H9 (cell line): ENCODE results near the gene FAXDC2. TPM values are rescaled to one million over a fixed set of nuclear protein-coding genes. Genes with fewer than 3 reads are reported as not detected.
"Not testable (repeated sequence)": the region's sequence is repeated elsewhere in the genome, so short reads cannot be mapped to it uniquely, and the experiment has no call there.

ENCODE experiments used
- DNase-seq: peaks from one replicate; pipeline ENCODE4 v3.0.0-alpha.2; 2017
- H2AFZ ChIP-seq: one replicate; pipeline ENCODE4 v1.6.1; 2013; ENCODE audit warnings: mild to moderate bottlenecking, low read length, control low read depth, moderate library complexity
- H2AK5ac ChIP-seq: 2 replicates; pipeline ENCODE4 v1.6.1; 2013; ENCODE audit warnings: low read length, control low read depth, mixed read lengths; ENCODE audit not compliant: insufficient read length
- H2BK120ac ChIP-seq: one replicate; pipeline ENCODE4 v1.6.1; 2013; ENCODE audit warnings: low read depth, mild to moderate bottlenecking, low read length, control low read depth, inconsistent platforms; ENCODE audit not compliant: poor library complexity, severe bottlenecking
- H2BK12ac ChIP-seq: 2 replicates; pipeline ENCODE4 v1.6.1; 2013; ENCODE audit warnings: low read length, control low read depth, mixed read lengths, low read depth; ENCODE audit not compliant: insufficient read length
- H2BK15ac ChIP-seq: 2 replicates; pipeline ENCODE4 v1.6.1; 2013; ENCODE audit warnings: low read depth, low read length, control low read depth
- H2BK20ac ChIP-seq: one replicate; pipeline ENCODE4 v1.6.1; 2013; ENCODE audit warnings: low read depth, mild to moderate bottlenecking, low read length, control low read depth, inconsistent platforms; ENCODE audit not compliant: poor library complexity, severe bottlenecking
- H2BK5ac ChIP-seq: 2 replicates; pipeline ENCODE4 v1.6.1; 2013; ENCODE audit warnings: low read length, control low read depth, mixed read lengths; ENCODE audit not compliant: insufficient read length
- H3K14ac ChIP-seq: 2 replicates; pipeline ENCODE4 v1.6.1; 2013; ENCODE audit warnings: low read length, control low read depth; ENCODE audit not compliant: insufficient read depth
- H3K18ac ChIP-seq: 2 replicates; pipeline ENCODE4 v1.6.1; 2013; ENCODE audit warnings: low read depth, mild to moderate bottlenecking, mixed read lengths, low read length, control low read depth; ENCODE audit not compliant: insufficient read length
- H3K23ac ChIP-seq: 2 replicates; pipeline ENCODE4 v1.6.1; 2013; ENCODE audit warnings: low read length, control low read depth, mixed read lengths, low read depth; ENCODE audit not compliant: insufficient read length
- H3K23me2 ChIP-seq: 2 replicates; pipeline ENCODE4 v1.6.1; 2013; ENCODE audit warnings: low read depth, mild to moderate bottlenecking, mixed read lengths, low read length, control low read depth; ENCODE audit not compliant: insufficient read length, poor library complexity, severe bottlenecking
- H3K27ac ChIP-seq: 2 replicates; pipeline ENCODE4 v1.5.1; 2013; ENCODE audit warnings: low read length, control low read depth, mixed read lengths, low read depth; ENCODE audit not compliant: insufficient read length
- H3K27me3 ChIP-seq: 2 replicates; pipeline ENCODE4 v1.6.1; 2013; ENCODE audit warnings: low read length, control low read depth, inconsistent platforms; ENCODE audit not compliant: insufficient read depth
- H3K4ac ChIP-seq: 2 replicates; pipeline ENCODE4 v1.6.1; 2013; ENCODE audit warnings: low read depth, mild to moderate bottlenecking, control low read depth, inconsistent platforms, low read length, moderate library complexity
- H3K4me1 ChIP-seq: 2 replicates; pipeline ENCODE4 v1.6.1; 2013; ENCODE audit warnings: low read length, control low read depth, inconsistent platforms; ENCODE audit not compliant: insufficient read depth
- H3K4me2 ChIP-seq: 2 replicates; pipeline ENCODE4 v1.6.1; 2013; ENCODE audit warnings: low read length, control low read depth, mixed read lengths; ENCODE audit not compliant: insufficient read length, insufficient read depth
- H3K56ac ChIP-seq: 2 replicates; pipeline ENCODE4 v1.6.1; 2013; ENCODE audit warnings: low read depth, mild to moderate bottlenecking, mixed read lengths, low read length, control low read depth; ENCODE audit not compliant: insufficient read length
- H3K79me1 ChIP-seq: 2 replicates; pipeline ENCODE4 v1.6.1; 2013; ENCODE audit warnings: low read depth, mild to moderate bottlenecking, moderate library complexity, low read length, control low read depth, inconsistent platforms; ENCODE audit not compliant: insufficient read depth, poor library complexity, severe bottlenecking
- H3K79me2 ChIP-seq: 2 replicates; pipeline ENCODE4 v1.6.1; 2013; ENCODE audit warnings: low read length, control low read depth, inconsistent platforms; ENCODE audit not compliant: insufficient read depth
- H3K9ac ChIP-seq: 2 replicates; pipeline ENCODE4 v1.6.1; 2013; ENCODE audit warnings: low read length, control low read depth, mixed read lengths; ENCODE audit not compliant: insufficient read length; ENCODE audit errors: extremely low read depth
- H3K9me3 ChIP-seq: one replicate; pipeline ENCODE4 v1.6.1; 2013; ENCODE audit warnings: low read depth, low read length, inconsistent platforms; ENCODE audit not compliant: control insufficient read depth
- H3T11ph ChIP-seq: one replicate; pipeline ENCODE4 v1.6.1; 2013; ENCODE audit warnings: mild to moderate bottlenecking, low read length, control low read depth, inconsistent platforms
- H4K20me1 ChIP-seq: one replicate; pipeline ENCODE4 v1.6.1; 2013; ENCODE audit not compliant: control insufficient read depth, insufficient read length, insufficient read depth
- H4K5ac ChIP-seq: 2 replicates; pipeline ENCODE4 v1.6.1; 2013; ENCODE audit warnings: low read depth, mild to moderate bottlenecking, mixed read lengths, low read length, control low read depth; ENCODE audit not compliant: insufficient read length
- H4K8ac ChIP-seq: replicated peaks from 2 replicates; pipeline ENCODE4 v1.6.1; 2013; ENCODE audit warnings: low read length, control low read depth, mixed read lengths, low read depth; ENCODE audit not compliant: insufficient read length
- H4K91ac ChIP-seq: 2 replicates; pipeline ENCODE4 v1.6.1; 2013; ENCODE audit warnings: low read depth, mild to moderate bottlenecking, moderate library complexity, mixed read lengths, low read length, control low read depth; ENCODE audit not compliant: insufficient read length
- H3K27ac Mint-ChIP-seq, 3 experiments: 2 replicates in 2 of 3; 3 replicates in 1 of 3; pipeline ENCODE4 v1.8.0; 2020 to 2021; ENCODE audit warnings: mixed read lengths in 3 of 3, mild to moderate bottlenecking in 1 of 3, moderate library complexity in 1 of 3
- H3K27me3 Mint-ChIP-seq: 2 replicates; pipeline ENCODE4 v1.8.0; 2021; ENCODE audit warnings: low read depth, mild to moderate bottlenecking, moderate library complexity, mixed read lengths
- H3K36me3 Mint-ChIP-seq, 3 experiments: 2 replicates in 2 of 3; 3 replicates in 1 of 3; pipeline ENCODE4 v1.8.0; 2020 to 2021; ENCODE audit warnings: low read depth in 3 of 3, mixed read lengths in 3 of 3; ENCODE audit not compliant: insufficient read depth in 1 of 3
- H3K4me1 Mint-ChIP-seq, 2 experiments: 2 replicates each; pipeline ENCODE4 v1.8.0; 2020; ENCODE audit warnings: mixed read lengths in 2 of 2
- H3K4me3 Mint-ChIP-seq, 2 experiments: 2 replicates in 1 of 2; 3 replicates in 1 of 2; pipeline ENCODE4 v1.8.0; 2020 to 2021; ENCODE audit warnings: mild to moderate bottlenecking in 2 of 2, mixed read lengths in 2 of 2, moderate library complexity in 1 of 2
- H3K9me3 Mint-ChIP-seq, 2 experiments: 2 replicates in 1 of 2; 3 replicates in 1 of 2; pipeline ENCODE4 v1.8.0; 2020; ENCODE audit warnings: mild to moderate bottlenecking in 2 of 2, mixed read lengths in 2 of 2, moderate library complexity in 1 of 2
- WGBS: extraction: QIAGEN DNeasy Blood & Tissue Kit; methylation state at CpG from one replicate; pipeline ENCODE4 v1.1.7; 2013; ENCODE audit warnings: missing lambda C conversion rate, low lambda C conversion rate, mixed read lengths; ENCODE audit not compliant: insufficient read length; ENCODE audit errors: extremely low coverage; 5-methylcytosine and 5-hydroxymethylcytosine counted together
- total RNA-seq: library from RNA; stranded (reverse); gene quantifications from 2 replicates; pipeline ENCODE4 v1.2.1, GENCODE V29; 2021
- TF ChIP-seq, protein P1 (sequence below): fragments of 200-600 bp; sonication (generic); conservative IDR thresholded peaks from 3 replicates; pipeline ENCODE4 v1.8.0; 2021; ENCODE audit warnings: antibody characterized with exemption, mild to moderate bottlenecking

The FAXDC2 gene
- total RNA-seq, 1 experiment from 2014 or later, result 3.0 TPM

- Histone ChIP-seq H3K18ac (no peak overlapping the region), H2BK5ac (no peak overlapping the region), H3K4me2 (no peak overlapping the region), H2AK5ac (no peak overlapping the region), H3K4ac (no peak overlapping the region), H2BK20ac (no peak overlapping the region), H3K79me1 (no peaks in the 10 kb centered on the region), H3T11ph (no peak overlapping the region), H3K9me3 (no peaks in the 10 kb centered on the region), H2BK12ac (no peak overlapping the region), H3K14ac (no peak overlapping the region), H2BK120ac (no peak overlapping the region), H3K23me2 (no peaks in the 10 kb centered on the region), H2AFZ (no peak overlapping the region), H4K91ac (no peak overlapping the region), H4K8ac (no peak overlapping the region), H3K9ac (no peak overlapping the region), H3K27me3 (no peaks in the 10 kb centered on the region), H4K5ac (no peak overlapping the region), H3K56ac (no peak overlapping the region), H3K4me1 (no peaks in the 10 kb centered on the region), H3K79me2 (no peaks in the 10 kb centered on the region), H3K23ac (no peak overlapping the region), H3K27ac (no peak overlapping the region), H4K20me1 (no peaks in the 10 kb centered on the region), H2BK15ac (no peak overlapping the region)
- no peak for DNase-seq
- Mint-ChIP-seq H3K27me3 (no peaks in the 10 kb centered on the region; the same call in 1 of the 2 replicates), H3K4me1 (peaks cover 6% of the 10 kb centered on the region in 2 experiments), H3K27ac (no peak overlapping the region), H3K4me3 (no peak overlapping the region), H3K36me3 (peaks cover 0 to 19% (median 18%) of the 10 kb centered on the region in 3 experiments; a peak in 4 of 7 replicates), H3K9me3 (no peaks in the 10 kb centered on the region)
- TF ChIP-seq, protein P1, sequence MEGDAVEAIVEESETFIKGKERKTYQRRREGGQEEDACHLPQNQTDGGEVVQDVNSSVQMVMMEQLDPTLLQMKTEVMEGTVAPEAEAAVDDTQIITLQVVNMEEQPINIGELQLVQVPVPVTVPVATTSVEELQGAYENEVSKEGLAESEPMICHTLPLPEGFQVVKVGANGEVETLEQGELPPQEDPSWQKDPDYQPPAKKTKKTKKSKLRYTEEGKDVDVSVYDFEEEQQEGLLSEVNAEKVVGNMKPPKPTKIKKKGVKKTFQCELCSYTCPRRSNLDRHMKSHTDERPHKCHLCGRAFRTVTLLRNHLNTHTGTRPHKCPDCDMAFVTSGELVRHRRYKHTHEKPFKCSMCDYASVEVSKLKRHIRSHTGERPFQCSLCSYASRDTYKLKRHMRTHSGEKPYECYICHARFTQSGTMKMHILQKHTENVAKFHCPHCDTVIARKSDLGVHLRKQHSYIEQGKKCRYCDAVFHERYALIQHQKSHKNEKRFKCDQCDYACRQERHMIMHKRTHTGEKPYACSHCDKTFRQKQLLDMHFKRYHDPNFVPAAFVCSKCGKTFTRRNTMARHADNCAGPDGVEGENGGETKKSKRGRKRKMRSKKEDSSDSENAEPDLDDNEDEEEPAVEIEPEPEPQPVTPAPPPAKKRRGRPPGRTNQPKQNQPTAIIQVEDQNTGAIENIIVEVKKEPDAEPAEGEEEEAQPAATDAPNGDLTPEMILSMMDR, result no peak
- WGBS, result no CpG with 5 or more reads among the region's 1 CpG
Observed at GRCh38 chr5:154834053-154834452, 16.4 kb downstream of the FAXDC2 start.

DNA sequence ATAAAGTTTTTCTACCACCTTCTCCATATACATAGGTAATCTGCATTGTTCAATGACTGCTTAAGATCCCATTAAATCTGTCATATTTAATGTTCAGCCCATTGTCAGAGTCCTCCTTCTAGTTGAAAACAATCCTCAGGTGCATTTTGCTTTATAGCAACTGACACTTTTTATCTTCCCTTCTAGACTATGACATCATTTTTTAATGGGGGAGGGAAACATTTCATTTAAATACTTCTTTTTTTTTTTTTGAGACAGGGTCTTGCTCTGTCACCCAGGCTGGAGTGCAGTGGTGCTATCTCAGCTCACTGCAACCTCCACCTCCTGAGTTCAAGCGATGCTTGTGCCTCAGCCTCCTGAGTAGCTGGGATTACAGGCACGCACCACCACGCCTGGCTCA is 17.6 kb downstream of the FAXDC2 start:
- H3K27ac ChIP-seq, H3T11ph ChIP-seq, H2BK120ac ChIP-seq, H3K4me1 ChIP-seq, H4K5ac ChIP-seq, H3K4me1 Mint-ChIP-seq, H2AFZ ChIP-seq, H4K20me1 ChIP-seq, H4K91ac ChIP-seq, H3K56ac ChIP-seq, H3K4me2 ChIP-seq, H2BK12ac ChIP-seq, H4K8ac ChIP-seq, H3K23ac ChIP-seq, H2BK5ac ChIP-seq, H2AK5ac ChIP-seq, H3K27me3 Mint-ChIP-seq, H3K9me3 Mint-ChIP-seq, H3K9me3 ChIP-seq, H3K79me1 ChIP-seq, DNase-seq, H2BK15ac ChIP-seq, H3K18ac ChIP-seq, H2BK20ac ChIP-seq, H3K4me3 Mint-ChIP-seq, H3K9ac ChIP-seq, H3K27ac Mint-ChIP-seq, H3K23me2 ChIP-seq, H3K79me2 ChIP-seq, H3K14ac ChIP-seq, H3K4ac ChIP-seq, H3K27me3 ChIP-seq: not testable (repeated sequence)
- WGBS, result no CpG with 5 or more reads among the region's 3 CpGs
- H3K36me3 Mint-ChIP-seq, result peaks cover 2 to 26% (median 24%) of the 10 kb centered on the region in 3 experiments; a peak in 5 of 7 replicates
